H54 (cell line): ENCODE results near the gene DARS2.
"Not testable (repeated sequence)": the region's sequence is repeated elsewhere in the genome, so short reads cannot be mapped to it uniquely, and the experiment has no call there.

Experiments
- DNase-seq: peaks from one replicate; pipeline ENCODE4 v3.0.0; 2011; ENCODE audit warnings: low spot score, mixed read lengths; ENCODE audit not compliant: insufficient read length
- FAIRE-seq: peaks from 3 replicates; lab custom pipeline; 2011; peaks lifted over from hg19 to GRCh38; lab: Jason Lieb, UNC
- POLR2A ChIP-seq: IDR thresholded peaks from 2 replicates; pipeline ENCODE4 v1.6.1; 2011; ENCODE audit warnings: low read depth, mild to moderate bottlenecking, low read length

DARS2 gene

DNA sequence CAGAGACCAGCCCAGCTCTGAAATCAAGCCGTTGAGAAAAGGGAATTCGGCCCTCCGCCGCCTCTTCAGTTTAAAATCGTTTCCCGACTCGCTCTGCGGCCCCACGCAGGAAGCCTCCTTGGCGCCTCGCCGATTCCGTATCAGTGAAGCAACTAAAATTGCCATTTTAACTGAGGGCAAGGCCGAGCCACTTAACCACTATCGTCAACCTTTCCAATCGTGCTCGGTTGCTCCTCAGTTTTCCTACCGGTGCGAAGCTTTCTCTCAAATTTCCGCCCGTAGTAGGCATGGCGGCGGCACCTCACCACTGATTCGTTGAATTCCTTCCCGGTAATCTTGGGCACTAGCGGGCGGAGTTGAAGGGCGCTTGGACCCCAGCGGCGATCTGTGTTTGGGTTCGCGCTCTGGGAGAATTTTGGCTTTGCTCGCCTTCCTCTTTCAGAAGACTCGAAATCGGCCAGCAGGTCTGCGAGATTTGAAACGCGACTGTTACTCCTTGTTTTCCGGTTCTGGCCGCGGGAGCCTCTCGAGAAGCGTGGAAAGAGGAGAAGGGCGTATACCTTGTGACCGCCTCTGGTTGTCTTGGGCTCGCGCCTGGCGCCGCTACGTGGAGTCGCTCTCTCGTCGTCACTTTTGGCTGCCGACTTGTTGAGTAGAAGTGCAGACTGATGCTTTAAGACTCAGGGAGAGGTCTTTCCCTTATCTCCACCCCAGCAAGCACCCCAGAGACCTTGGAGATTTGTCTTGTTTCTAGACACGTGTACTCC is at the start of gene DARS2, which contains the start of gene CENPL:
TSS of gene DARS2 (plus strand) at position 359 of the 767 bp plus-strand sequence. CDS start 557 bp downstream, outside the sequence.
TSS of gene CENPL (minus strand) at position 569 of the 767 bp plus-strand sequence. CDS start 13,584 bp downstream, outside the sequence.
- FAIRE-seq (peak; percentile 70), DNase-seq (peak; percentile 76)
- TF ChIP-seq POLR2A: peak; percentile 53

GRCh38 chr1:173775578-173776226 is 48.8 kb upstream of the DARS2 start:
- DNase-seq (no peak), FAIRE-seq (no peak)
- TF ChIP-seq POLR2A: no peak

GRCh38 chr1:173779936-173780335 is 44.5 kb upstream of the DARS2 start:
- FAIRE-seq: no peak
- no peak for TF ChIP-seq POLR2A
- DNase-seq: no peak

GRCh38 chr1:173784997-173785396 is 39.5 kb upstream of the DARS2 start:
- TF ChIP-seq POLR2A: no peak
- no peak for FAIRE-seq
- DNase-seq: no peak

DNA sequence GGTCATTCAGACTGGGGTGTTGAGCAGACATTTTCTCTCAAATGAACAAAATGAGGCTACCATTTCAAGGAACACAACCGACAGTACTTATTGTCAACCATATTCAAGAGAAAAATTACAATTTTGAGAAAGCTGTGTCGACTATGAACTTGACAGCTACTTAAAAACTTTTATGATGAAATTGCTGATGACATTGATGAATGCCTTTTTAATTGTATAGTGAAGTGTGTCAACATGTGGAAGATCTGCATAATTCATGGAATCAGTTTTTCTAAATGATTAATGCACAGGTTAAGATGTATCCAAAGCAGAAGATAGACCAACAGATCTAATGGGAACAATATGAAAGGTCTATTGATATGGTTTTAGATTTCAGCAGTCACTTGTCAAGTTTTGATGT is 34.6 kb upstream of the DARS2 start:
- TF ChIP-seq POLR2A: no peak
- FAIRE-seq (no peak), DNase-seq (no peak)

DNA sequence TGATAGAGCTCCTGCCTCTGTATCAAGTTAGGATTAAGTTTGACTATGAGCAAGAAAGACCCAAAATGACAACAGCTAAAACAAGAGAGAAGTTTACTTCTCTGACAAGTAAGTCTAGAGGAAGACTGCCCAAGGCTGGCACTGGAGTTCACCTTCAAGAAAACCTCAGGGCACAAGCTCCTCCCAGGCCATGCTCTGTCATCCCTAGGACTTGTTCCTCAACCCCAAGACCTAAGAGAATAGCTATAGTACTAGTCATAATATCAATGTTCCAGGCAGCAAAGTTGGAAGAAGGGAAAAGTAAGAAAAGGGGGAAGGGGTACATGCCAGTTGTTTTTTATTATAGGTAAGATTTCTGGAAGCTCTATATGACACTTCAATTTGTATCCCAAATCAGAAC is 26.4 kb upstream of the DARS2 start:
- no peak for TF ChIP-seq POLR2A
- FAIRE-seq: no peak

GRCh38 chr1:173799995-173800394 is 24.5 kb upstream of the DARS2 start:
- FAIRE-seq, DNase-seq: not testable (repeated sequence)

More for the DNA sequence above, 26.4 kb upstream of the DARS2 start:
- DNase-seq: no peak

- no peak for TF ChIP-seq POLR2A
- no peak for DNase-seq
- no peak for FAIRE-seq
Observed at GRCh38 chr1:173802961-173803360, 21.5 kb upstream of the DARS2 start.

DNA sequence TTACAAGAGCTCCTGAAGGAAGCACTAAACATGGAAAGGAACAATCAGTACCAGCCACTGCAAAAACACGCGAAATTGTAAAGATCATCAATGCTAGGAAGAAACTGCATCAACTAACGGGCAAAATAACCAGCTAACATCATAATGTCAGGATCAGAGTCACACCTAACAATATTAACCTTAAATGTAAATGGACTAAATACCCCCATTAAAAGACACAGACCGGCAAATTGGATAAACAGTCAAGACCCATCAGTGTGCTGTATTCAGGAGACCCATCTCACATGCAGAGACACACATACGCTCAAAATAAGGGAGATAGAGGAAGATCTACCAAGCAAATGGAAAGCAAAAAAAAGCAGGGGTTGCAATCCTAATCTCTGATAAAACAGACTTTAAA is 10.8 kb upstream of the DARS2 start:
- not testable (repeated sequence) for DNase-seq, FAIRE-seq

GRCh38 chr1:173818459-173818858 is 6.0 kb upstream of the DARS2 start:
- no peak for TF ChIP-seq POLR2A
- DNase-seq (no peak), FAIRE-seq (no peak)

DNA sequence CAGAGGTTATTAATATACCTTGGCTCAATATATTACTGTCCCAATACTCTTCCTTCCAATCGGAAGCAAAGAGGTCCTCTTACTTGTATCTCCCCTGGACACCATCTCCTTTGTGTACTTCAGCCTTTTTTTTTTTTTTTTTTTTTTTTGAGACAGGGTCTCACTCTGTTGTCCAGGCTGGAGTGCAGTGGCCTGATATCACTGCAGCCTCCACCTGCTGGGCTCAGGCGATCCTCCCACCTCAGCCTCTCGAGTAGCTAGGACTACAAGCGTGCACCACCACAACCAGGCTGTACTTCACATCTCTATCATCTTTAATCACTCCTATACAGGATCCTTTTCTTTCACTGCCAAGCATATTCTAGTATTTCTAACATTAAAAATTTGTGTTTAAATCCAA is 2.8 kb upstream of the DARS2 start:
- DNase-seq (no peak), FAIRE-seq (no peak)
- no peak for TF ChIP-seq POLR2A

DNA sequence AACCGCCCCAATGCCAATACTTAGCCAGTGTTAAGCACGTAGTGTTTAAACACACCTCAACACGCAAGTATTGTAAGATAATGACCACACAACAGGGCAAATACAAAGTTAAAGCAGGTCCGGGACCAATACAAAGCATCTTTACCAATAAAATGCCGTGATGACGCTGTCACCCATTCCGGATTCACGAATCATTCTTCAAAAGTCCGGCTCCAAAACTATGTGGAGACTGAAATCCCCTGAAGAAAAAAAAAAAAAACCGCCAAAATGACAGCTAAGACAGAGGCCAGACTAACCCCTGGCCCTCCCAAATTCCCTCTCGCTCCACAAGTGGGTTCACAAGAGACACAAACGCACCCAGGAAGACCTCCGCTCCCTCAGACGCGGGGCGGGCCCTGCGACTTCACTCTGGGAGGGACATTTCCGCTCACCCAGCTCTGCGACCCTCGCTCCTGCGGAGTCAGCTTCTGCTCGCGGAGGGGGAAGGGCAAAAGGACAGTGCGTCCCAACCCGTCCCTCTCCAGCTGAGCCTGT is 625 bp upstream of the DARS2 start:
- peak; percentile 68 for TF ChIP-seq POLR2A
- DNase-seq: no peak
- FAIRE-seq: no peak

DNA sequence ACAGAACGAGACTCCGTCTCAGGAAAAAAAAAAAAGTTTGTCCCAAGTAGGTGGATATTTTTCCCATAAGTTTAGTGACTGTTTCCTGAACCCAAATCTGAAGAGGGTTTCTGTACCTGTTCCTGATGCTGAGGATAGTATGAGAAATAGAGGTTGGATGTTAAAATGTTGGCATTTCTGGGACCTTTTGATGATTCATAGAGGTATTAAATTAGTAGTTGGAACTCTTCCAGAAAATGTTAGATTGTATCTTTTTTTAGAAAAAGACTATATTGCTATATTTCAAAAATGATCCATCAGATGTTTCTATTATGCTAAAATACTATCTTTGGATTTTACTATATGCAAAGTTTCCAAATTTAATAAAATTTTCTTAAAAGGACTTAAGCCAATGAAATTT is 3.1 kb downstream of the DARS2 start:
- no peak for TF ChIP-seq POLR2A
- no peak for DNase-seq
- no peak for FAIRE-seq

DNA sequence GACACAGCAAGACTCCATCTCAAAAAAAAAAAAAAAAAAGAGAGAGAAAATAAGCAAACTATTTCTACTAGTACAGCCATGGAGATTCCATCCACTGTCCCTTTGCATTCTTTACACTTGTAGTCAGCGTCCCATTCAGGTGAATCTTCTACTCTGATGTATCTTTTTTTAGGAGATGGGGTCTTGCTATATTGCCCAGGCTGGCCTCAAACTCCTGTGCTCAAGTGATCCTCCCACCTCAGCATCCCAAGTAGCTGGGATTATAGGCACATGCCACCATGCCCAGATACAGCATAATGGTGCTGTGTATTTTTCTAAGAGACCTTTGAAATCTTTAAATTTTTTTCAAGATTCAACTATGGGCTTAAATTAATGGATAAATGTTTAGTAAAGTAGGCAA is 8.3 kb downstream of the DARS2 start:
- DNase-seq: no peak
- no peak for TF ChIP-seq POLR2A
- FAIRE-seq: no peak
